GM18907 (cell line): ENCODE data around the gene ERBIN.

ENCODE experiments used
- ATAC-seq: cut with Tn5 transposase; IDR thresholded peaks from one replicate; pipeline ENCODE4 v1.9.1; 2021; ENCODE audit warnings: mild to moderate bottlenecking, moderate library complexity; ENCODE audit not compliant: unreplicated experiment

ERBIN gene

DNA sequence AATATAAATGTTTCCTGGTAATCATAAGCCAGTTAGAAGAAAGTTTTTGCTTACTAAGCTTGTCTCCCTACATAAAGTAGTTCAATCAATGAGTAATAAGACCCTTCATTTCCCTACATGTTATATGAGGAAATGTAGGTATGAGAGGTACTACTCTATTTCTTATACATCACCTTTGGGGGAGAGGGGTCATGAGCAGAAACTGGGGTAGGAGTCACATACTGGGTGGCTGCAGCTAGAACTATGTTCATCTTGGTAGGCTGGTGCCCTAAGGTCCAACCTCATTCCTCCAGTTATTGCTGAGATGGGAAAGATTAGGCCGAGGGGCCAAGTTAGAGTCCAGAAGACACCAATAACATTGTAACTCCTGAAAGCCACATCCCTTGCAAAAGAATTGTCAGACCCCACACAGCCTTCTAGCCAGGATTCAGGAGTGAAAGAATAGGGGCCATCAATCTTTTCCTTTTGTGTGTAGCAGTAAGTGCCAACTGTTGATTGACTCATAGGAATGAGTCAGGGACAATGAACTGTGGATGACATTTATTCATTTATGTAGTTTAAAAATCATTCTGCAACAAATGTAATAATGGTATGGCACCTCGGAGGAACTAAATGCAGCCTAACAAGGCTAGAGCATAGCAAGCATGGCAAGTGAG, 196.1 kb downstream of the ERBIN start:
- ATAC-seq: no peak

DNA sequence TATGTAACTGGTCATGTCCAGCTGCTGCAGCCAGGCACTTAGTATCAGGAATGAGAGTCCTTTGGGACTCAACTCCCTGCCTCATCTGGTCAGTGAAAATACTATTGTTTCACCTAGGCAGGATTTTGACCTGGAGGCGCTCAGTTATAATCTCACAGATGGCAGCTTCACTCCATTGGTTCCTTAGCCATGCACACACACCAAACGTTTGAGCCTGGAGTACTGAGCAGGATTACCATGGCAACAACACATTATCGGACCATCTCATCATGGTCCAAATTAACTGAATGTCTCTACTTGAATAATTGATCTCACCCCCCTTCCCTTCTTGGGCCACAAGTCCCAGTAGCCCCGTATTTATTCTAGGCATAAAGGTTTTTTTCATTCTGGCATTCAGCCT, 202.8 kb downstream of the ERBIN start:
- no peak for ATAC-seq

DNA sequence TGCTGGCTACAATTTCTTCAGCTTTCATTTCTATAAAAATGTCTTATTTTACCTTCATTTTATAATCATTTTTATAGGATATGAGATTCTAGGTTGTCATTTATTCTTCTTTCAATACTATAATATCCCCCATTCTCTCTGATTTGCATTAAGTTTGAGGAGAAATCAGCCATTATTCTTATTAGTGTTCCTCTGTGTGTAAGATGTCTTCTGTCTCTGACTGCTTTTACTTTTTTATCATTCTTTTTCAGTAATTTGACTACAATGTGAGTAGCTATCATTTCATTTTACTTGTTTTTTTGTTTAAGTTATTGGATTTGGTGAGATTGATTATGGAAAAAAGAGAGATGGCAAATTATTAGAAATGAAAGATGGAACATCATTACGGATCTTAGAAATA, 204.1 kb downstream of the ERBIN start:
- ATAC-seq: no peak
